GM15510 (cell line): ENCODE measurements around the gene ITPRID2.

ENCODE experiments used
- POLR2A ChIP-seq: IDR thresholded peaks from 3 replicates; pipeline ENCODE4 v1.6.1; 2011; ENCODE audit warnings: borderline replicate concordance; ENCODE audit not compliant: insufficient read length; ENCODE audit errors: extremely low read depth

ITPRID2 gene

GRCh38 chr2:181861379-181861778 is 30.2 kb upstream of the ITPRID2 start:
- TF ChIP-seq POLR2A = no peak

DNA sequence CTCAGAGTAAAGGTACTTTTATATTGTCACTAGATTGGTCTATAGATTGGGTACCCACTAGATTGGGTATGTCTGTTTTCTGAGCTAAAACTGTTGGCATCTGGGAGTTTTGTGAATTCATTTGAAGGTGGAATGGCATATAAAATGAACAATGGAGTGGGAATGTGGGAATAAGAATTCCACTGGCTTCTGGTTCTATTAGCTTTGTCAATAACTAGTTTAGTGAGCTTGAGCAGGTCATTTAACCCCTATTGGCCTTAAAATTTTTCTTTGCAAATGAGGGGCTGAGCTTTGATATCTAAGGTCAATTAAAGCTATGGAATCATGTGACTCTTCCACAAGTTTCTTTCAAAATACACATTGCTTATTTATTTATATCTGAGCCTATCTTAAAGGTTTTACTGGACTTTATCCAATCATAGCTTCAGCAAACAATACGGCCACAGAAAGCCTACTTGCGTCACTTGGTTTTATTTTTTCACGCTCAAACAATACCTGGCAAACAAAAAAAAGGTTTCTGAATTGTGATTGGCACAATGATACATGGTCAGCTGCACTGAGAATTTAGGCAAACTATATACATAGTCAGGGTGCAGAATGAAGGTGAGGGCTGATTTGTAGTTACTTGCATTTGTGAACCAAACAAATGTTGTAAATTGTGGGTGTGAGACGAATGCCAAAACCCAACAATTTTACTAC is 28.8 kb upstream of the ITPRID2 start:
- TF ChIP-seq POLR2A = no peak

GRCh38 chr2:181872178-181872577 is 19.4 kb upstream of the ITPRID2 start:
- TF ChIP-seq POLR2A = no peak

GRCh38 chr2:181876614-181877063 is 14.9 kb upstream of the ITPRID2 start:
- no peak for TF ChIP-seq POLR2A

GRCh38 chr2:181877181-181877664 is 14.3 kb upstream of the ITPRID2 start:
- TF ChIP-seq POLR2A = no peak

- TF ChIP-seq POLR2A = no peak
Observed at GRCh38 chr2:181878448-181878847, 13.1 kb upstream of the ITPRID2 start.

GRCh38 chr2:181879295-181879694 is 12.2 kb upstream of the ITPRID2 start:
- no peak for TF ChIP-seq POLR2A

GRCh38 chr2:181882246-181883020 is 9.1 kb upstream of the ITPRID2 start:
- no peak for TF ChIP-seq POLR2A

- no peak for TF ChIP-seq POLR2A
Observed at GRCh38 chr2:181884601-181885000, 6.9 kb upstream of the ITPRID2 start.

- no peak for TF ChIP-seq POLR2A
Observed at GRCh38 chr2:181885096-181885495, 6.4 kb upstream of the ITPRID2 start.

GRCh38 chr2:181886192-181886591 is 5.3 kb upstream of the ITPRID2 start:
- no peak for TF ChIP-seq POLR2A

- no peak for TF ChIP-seq POLR2A
Observed at GRCh38 chr2:181887045-181887444, 4.5 kb upstream of the ITPRID2 start.

DNA sequence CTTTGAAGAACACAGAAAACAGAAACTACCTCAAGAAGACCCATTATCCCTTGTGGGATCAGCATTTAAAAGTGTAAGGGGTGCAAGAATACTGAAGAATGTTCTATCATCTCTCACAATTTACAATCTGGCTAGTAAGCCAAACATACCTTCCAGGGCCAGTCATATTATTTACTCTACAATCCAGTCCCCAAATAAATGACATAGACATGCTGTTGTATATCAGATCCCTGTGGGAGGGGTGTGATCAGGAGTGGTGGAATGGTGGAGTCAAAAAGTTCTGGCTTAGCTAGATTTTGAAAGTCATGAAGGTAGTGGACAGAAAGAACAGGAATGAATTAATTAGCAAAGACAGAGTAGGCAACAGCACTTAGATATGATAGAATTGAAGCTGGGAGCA is 1.8 kb upstream of the ITPRID2 start:
- no peak for TF ChIP-seq POLR2A

DNA sequence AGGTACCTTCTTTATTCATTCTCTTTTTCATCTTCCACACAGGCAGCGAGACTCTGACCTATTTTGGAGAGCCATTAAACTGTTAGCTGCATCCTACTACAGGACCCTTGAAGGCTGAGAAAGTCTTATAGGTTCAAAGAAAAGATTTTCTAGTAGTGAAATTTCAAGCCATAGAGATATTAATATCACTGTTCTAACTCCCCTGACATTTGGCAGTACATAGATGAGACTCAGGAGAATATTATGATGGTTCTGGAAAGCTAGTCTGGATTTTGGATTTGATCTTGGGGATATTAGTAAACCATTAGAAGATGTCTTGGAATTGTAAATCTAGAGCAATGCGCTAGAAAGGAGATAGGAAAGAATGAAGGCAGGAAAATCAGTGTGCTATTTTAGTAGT is 1.3 kb upstream of the ITPRID2 start:
- no peak for TF ChIP-seq POLR2A

- peak; percentile 46 for TF ChIP-seq POLR2A
Observed at GRCh38 chr2:181891966-181892798, 652 bp downstream of the ITPRID2 start.
